ENCODE data around the gene PODXL. TPM values are rescaled to one million over a fixed set of nuclear protein-coding genes. Genes with fewer than 3 reads are reported as not detected.

PODXL gene
- polyA plus RNA-seq, 2 donors: 3.4 to 3.5 TPM

- Histone ChIP-seq H3K4me1 (ENCODE audit: control insufficient read depth in 2 of 2, insufficient read depth in 2 of 2, low read length in 1 of 2) (no peaks in the 10 kb centered on the region), H3K9me3 (ENCODE audit: control insufficient read depth in 2 of 2, insufficient read depth in 1 of 2, low read depth in 1 of 2, low read length in 1 of 2) (no peaks in the 10 kb centered on the region), H3K27me3 (ENCODE audit: control insufficient read depth in 1 of 2, insufficient read depth in 2 of 2, low read length in 2 of 2) (no peaks in the 10 kb centered on the region), H3K36me3 (ENCODE audit: control insufficient read depth in 2 of 2, insufficient read depth in 2 of 2, low read length in 1 of 2) (no peaks in the 10 kb centered on the region), H3K27ac (ENCODE audit: low read depth in 2 of 2, low read length in 1 of 2) (no peak overlapping the region), H3K4me3 (ENCODE audit: low read depth in 1 of 2, low read length in 2 of 2) (no peak overlapping the region)
- 64 to 69% methylated on average over 3 of the region's 3 CpGs for WGBS, 2 donors
Observed at GRCh38 chr7:131501422-131501821, 55.0 kb downstream of the PODXL start.

GRCh38 chr7:131500357-131500756 is 56.1 kb downstream of the PODXL start:
- no peaks in the 10 kb centered on the region for H3K4me1 ChIP-seq (ENCODE audit: control insufficient read depth in 2 of 2, insufficient read depth in 2 of 2, low read length in 1 of 2)
- H3K36me3 ChIP-seq (ENCODE audit: control insufficient read depth in 2 of 2, insufficient read depth in 2 of 2, low read length in 1 of 2): no peaks in the 10 kb centered on the region
- 93 to 94% methylated on average over 1 of the region's 1 CpG for WGBS, 2 donors
- H3K27me3 ChIP-seq (ENCODE audit: control insufficient read depth in 1 of 2, insufficient read depth in 2 of 2, low read length in 2 of 2): no peaks in the 10 kb centered on the region
- H3K27ac ChIP-seq (ENCODE audit: low read depth in 2 of 2, low read length in 1 of 2): no peak overlapping the region
- H3K9me3 ChIP-seq (ENCODE audit: control insufficient read depth in 2 of 2, insufficient read depth in 1 of 2, low read depth in 1 of 2, low read length in 1 of 2): no peaks in the 10 kb centered on the region
- H3K4me3 ChIP-seq (ENCODE audit: low read depth in 1 of 2, low read length in 2 of 2): no peak overlapping the region

GRCh38 chr7:131499801-131500200 is 56.6 kb downstream of the PODXL start:
- no peaks in the 10 kb centered on the region for H3K9me3 ChIP-seq (ENCODE audit: control insufficient read depth in 2 of 2, insufficient read depth in 1 of 2, low read depth in 1 of 2, low read length in 1 of 2)
- no peak overlapping the region for H3K27ac ChIP-seq (ENCODE audit: low read depth in 2 of 2, low read length in 1 of 2)
- H3K27me3 ChIP-seq (ENCODE audit: control insufficient read depth in 1 of 2, insufficient read depth in 2 of 2, low read length in 2 of 2): no peaks in the 10 kb centered on the region
- H3K4me1 ChIP-seq (ENCODE audit: control insufficient read depth in 2 of 2, insufficient read depth in 2 of 2, low read length in 1 of 2): no peaks in the 10 kb centered on the region
- 90 to 92% methylated on average over 6 of the region's 6 CpGs for WGBS, 2 donors
- H3K36me3 ChIP-seq (ENCODE audit: control insufficient read depth in 2 of 2, insufficient read depth in 2 of 2, low read length in 1 of 2): no peaks in the 10 kb centered on the region
- no peak overlapping the region for H3K4me3 ChIP-seq (ENCODE audit: low read depth in 1 of 2, low read length in 2 of 2)

DNA sequence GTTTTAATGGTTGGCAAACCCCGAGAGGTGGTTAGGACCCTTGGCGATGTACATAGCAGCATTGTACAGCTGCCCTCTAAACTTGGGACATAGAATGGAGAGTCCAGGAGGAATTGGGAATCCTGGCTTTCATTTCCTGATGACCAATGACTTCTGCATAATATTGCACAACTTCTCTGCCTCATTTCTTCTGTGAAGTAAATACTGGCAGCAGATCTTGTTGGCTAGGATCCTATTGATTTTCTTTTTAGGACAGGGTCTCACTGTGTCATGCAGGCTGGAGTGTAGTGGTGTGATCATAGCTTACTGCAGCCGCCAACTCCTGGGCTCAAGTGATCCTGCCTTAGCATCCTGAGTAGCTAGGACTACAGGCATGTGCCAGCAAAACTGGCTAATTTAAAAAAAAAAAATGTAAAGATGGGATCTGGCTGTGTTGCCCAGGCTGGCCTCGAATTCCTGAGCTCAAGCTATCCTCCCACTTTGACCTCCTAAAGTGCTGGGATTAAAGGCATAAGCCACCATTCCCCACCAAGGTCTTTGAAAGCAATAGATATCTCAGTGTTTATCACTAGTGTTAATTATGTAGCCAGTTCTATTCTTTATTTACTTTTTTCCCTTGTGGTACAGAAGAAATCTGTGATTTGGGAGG is 58.1 kb downstream of the PODXL start:
- H3K4me1 ChIP-seq (ENCODE audit: control insufficient read depth in 2 of 2, insufficient read depth in 2 of 2, low read length in 1 of 2): no peaks in the 10 kb centered on the region
- H3K9me3 ChIP-seq (ENCODE audit: control insufficient read depth in 2 of 2, insufficient read depth in 1 of 2, low read depth in 1 of 2, low read length in 1 of 2): no peaks in the 10 kb centered on the region
- H3K36me3 ChIP-seq (ENCODE audit: control insufficient read depth in 2 of 2, insufficient read depth in 2 of 2, low read length in 1 of 2): no peaks in the 10 kb centered on the region
- H3K27me3 ChIP-seq (ENCODE audit: control insufficient read depth in 1 of 2, insufficient read depth in 2 of 2, low read length in 2 of 2): no peaks in the 10 kb centered on the region
- H3K4me3 ChIP-seq (ENCODE audit: low read depth in 1 of 2, low read length in 2 of 2): no peak overlapping the region
- H3K27ac ChIP-seq (ENCODE audit: low read depth in 2 of 2, low read length in 1 of 2): peak overlapping the region in 1 of 2 donors; percentile 40
- WGBS, 2 donors: 79 to 92% methylated on average over 4 of the region's 4 CpGs

DNA sequence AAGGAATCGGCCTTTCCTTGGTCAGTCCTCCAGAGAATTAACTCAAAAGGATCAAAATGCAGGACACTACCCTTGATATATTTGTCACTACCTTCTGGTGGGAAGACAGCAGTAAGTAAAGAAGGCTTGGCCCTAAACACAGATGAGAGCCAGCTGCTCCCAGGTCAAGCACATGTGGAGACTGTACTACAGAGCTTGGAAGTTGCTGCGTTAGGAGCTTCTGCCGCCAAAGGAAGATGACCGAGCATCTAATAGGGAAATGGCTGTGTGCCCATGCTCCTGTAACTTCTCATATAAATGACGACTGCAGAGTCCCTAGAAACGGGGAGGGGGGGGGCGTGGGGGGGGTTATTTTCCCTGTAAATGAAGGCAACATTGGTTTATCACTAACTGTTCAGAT is 59.0 kb downstream of the PODXL start:
- Histone ChIP-seq H3K9me3 (ENCODE audit: control insufficient read depth in 2 of 2, insufficient read depth in 1 of 2, low read depth in 1 of 2, low read length in 1 of 2) (no peaks in the 10 kb centered on the region), H3K4me1 (ENCODE audit: control insufficient read depth in 2 of 2, insufficient read depth in 2 of 2, low read length in 1 of 2) (no peaks in the 10 kb centered on the region), H3K4me3 (ENCODE audit: low read depth in 1 of 2, low read length in 2 of 2) (no peak overlapping the region), H3K27me3 (ENCODE audit: control insufficient read depth in 1 of 2, insufficient read depth in 2 of 2, low read length in 2 of 2) (no peaks in the 10 kb centered on the region), H3K36me3 (ENCODE audit: control insufficient read depth in 2 of 2, insufficient read depth in 2 of 2, low read length in 1 of 2) (no peaks in the 10 kb centered on the region), H3K27ac (ENCODE audit: low read depth in 2 of 2, low read length in 1 of 2) (no peak overlapping the region)
- 68 to 73% methylated on average over 7 of the region's 7 CpGs for WGBS, 2 donors

DNA sequence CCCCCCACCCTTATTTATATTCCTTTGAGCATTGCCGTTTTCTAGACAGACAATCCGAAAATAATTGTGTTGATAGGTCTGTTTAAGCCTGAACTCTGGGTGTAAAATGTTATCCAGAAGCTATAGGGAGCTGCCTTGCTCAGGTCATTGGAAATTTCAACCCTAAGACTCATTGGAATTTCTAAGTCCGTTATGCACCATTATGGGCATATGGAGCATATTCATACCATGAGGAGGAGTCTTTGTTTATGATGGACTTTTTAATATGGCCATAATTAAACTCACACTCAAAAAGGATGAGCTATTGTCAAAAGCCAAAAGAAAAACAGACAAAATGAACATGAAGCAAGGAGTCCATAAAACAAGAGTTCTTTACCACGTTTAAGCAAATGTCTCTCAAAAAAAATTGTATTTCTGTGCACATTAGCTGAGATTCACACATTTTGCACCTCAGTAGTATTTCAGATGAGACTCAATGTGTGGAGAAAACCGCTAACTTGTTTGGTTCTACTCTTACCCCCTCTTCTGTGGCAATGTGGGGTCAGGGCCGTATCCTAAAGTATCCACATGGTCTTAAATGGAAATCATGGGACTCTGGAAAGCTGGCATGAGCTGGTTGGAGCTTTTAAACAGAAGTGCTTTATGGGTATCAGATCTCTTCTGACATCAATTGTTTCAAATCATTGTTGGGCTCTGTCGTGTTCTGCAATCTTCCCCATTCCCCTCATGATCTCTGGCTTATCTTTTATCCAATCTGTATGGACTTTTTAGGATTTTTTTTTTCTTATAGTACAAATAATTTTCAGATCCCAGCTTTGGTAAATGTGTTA is 60.5 kb downstream of the PODXL start:
- Histone ChIP-seq H3K27me3 (ENCODE audit: control insufficient read depth in 1 of 2, insufficient read depth in 2 of 2, low read length in 2 of 2) (no peaks in the 10 kb centered on the region), H3K4me3 (ENCODE audit: low read depth in 1 of 2, low read length in 2 of 2) (no peak overlapping the region), H3K4me1 (ENCODE audit: control insufficient read depth in 2 of 2, insufficient read depth in 2 of 2, low read length in 1 of 2) (no peaks in the 10 kb centered on the region), H3K27ac (ENCODE audit: low read depth in 2 of 2, low read length in 1 of 2) (no peak overlapping the region), H3K36me3 (ENCODE audit: control insufficient read depth in 2 of 2, insufficient read depth in 2 of 2, low read length in 1 of 2) (no peaks in the 10 kb centered on the region), H3K9me3 (ENCODE audit: control insufficient read depth in 2 of 2, insufficient read depth in 1 of 2, low read depth in 1 of 2, low read length in 1 of 2) (no peaks in the 10 kb centered on the region)
- 77 to 92% methylated on average over 7 of the region's 7 CpGs for WGBS, 2 donors

DNA sequence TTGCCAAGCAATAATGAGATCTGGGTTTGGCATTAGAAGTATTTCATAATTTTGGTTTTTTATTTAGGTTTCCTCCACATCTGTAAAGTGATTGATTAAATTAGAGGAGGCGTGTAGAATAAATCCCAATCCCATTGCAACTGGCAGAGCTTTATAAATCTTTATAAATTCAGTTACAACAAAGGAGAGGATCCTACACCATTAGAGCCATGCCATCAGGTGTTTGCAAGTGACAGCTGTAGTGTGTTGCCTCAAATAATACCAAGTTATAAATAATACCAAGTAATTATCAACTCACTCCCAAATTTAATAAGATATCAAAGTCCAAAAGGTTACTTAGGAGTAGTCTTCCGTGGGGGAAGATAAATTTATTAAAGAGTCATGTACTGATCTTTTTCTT is 62.2 kb downstream of the PODXL start:
- no peaks in the 10 kb centered on the region for H3K36me3 ChIP-seq (ENCODE audit: control insufficient read depth in 2 of 2, insufficient read depth in 2 of 2, low read length in 1 of 2)

DNA sequence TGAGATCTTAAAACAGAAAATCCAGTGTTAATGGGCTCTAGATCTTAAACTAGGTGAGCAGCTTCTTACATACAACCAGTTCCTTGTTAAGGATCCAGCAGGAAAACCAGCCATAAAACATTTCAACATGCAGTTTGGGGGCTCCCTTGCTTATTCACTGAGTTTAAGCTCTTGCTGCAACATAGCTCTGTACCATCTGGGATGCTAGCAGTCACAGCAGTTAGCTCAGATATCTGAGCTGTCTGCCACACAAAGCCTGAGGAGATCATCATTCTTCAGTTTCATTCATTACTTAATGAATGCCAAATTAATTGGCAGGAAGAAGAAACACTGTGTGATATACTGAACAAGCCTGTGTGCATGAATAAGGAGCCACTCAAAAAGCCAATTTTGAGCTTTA is 62.8 kb downstream of the PODXL start:
- Histone ChIP-seq H3K9me3 (ENCODE audit: control insufficient read depth in 2 of 2, insufficient read depth in 1 of 2, low read depth in 1 of 2, low read length in 1 of 2) (no peaks in the 10 kb centered on the region), H3K4me3 (ENCODE audit: low read depth in 1 of 2, low read length in 2 of 2) (no peak overlapping the region), H3K27me3 (ENCODE audit: control insufficient read depth in 1 of 2, insufficient read depth in 2 of 2, low read length in 2 of 2) (no peaks in the 10 kb centered on the region), H3K36me3 (ENCODE audit: control insufficient read depth in 2 of 2, insufficient read depth in 2 of 2, low read length in 1 of 2) (no peaks in the 10 kb centered on the region), H3K27ac (ENCODE audit: low read depth in 2 of 2, low read length in 1 of 2) (no peak overlapping the region), H3K4me1 (ENCODE audit: control insufficient read depth in 2 of 2, insufficient read depth in 2 of 2, low read length in 1 of 2) (no peaks in the 10 kb centered on the region)

More for the DNA sequence above, 62.2 kb downstream of the PODXL start:
- Histone ChIP-seq H3K27me3 (ENCODE audit: control insufficient read depth in 1 of 2, insufficient read depth in 2 of 2, low read length in 2 of 2) (no peaks in the 10 kb centered on the region), H3K4me3 (ENCODE audit: low read depth in 1 of 2, low read length in 2 of 2) (no peak overlapping the region), H3K9me3 (ENCODE audit: control insufficient read depth in 2 of 2, insufficient read depth in 1 of 2, low read depth in 1 of 2, low read length in 1 of 2) (no peaks in the 10 kb centered on the region), H3K27ac (ENCODE audit: low read depth in 2 of 2, low read length in 1 of 2) (no peak overlapping the region), H3K4me1 (ENCODE audit: control insufficient read depth in 2 of 2, insufficient read depth in 2 of 2, low read length in 1 of 2) (no peaks in the 10 kb centered on the region)
- WGBS, 2 donors: 83 to 95% methylated on average over 2 of the region's 2 CpGs

DNA sequence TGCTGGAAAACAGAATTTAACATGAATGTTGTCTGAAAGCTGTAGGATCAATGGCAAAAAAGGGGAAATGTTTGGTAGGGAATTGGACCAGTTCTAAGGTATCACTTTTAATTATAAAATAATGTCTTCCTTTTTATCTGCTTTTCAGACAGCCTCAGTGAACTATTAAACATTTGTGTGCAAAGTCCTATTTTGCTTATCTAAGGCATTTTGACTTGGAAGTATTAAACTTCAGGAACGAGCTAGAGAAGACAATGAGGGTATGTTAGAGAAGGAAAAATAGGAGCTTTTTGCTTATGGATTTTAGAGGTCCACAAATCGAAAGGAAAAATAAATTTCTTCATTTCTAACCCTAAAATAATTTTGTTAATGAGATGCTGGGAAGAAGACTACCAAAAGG is 63.3 kb downstream of the PODXL start:
- 72 to 93% methylated on average over 2 of the region's 2 CpGs for WGBS, 2 donors
- Histone ChIP-seq H3K4me1 (ENCODE audit: control insufficient read depth in 2 of 2, insufficient read depth in 2 of 2, low read length in 1 of 2) (no peaks in the 10 kb centered on the region), H3K36me3 (ENCODE audit: control insufficient read depth in 2 of 2, insufficient read depth in 2 of 2, low read length in 1 of 2) (no peaks in the 10 kb centered on the region), H3K27ac (ENCODE audit: low read depth in 2 of 2, low read length in 1 of 2) (no peak overlapping the region), H3K27me3 (ENCODE audit: control insufficient read depth in 1 of 2, insufficient read depth in 2 of 2, low read length in 2 of 2) (no peaks in the 10 kb centered on the region), H3K4me3 (ENCODE audit: low read depth in 1 of 2, low read length in 2 of 2) (no peak overlapping the region), H3K9me3 (ENCODE audit: control insufficient read depth in 2 of 2, insufficient read depth in 1 of 2, low read depth in 1 of 2, low read length in 1 of 2) (no peaks in the 10 kb centered on the region)

DNA sequence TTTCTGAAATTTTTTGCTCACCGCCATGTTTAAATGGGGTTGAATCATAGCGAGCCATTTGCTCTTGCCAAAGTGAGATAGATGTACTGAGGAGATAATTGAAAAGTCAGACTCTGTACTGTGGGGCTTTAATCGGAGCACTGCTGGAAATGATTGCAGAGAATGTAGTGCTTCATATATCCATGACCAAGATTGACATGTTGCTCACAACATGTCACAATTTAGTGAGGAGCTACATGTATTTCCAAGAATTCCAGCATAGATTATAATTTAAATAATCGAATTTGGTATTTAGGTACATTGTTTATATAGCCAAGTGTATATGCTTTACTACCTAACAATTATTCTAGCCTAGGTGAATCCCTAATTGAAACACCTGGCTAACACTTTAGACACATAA is 66.5 kb downstream of the PODXL start:
- WGBS, 2 donors: 93% methylated on average over 4 of the region's 4 CpGs
- H3K4me1 ChIP-seq (ENCODE audit: control insufficient read depth in 2 of 2, insufficient read depth in 2 of 2, low read length in 1 of 2): no peaks in the 10 kb centered on the region

More for the DNA sequence above, 66.5 kb downstream of the PODXL start:
- no peak overlapping the region for H3K27ac ChIP-seq (ENCODE audit: low read depth in 2 of 2, low read length in 1 of 2)
- peaks cover 0 to 2% of the 10 kb centered on the region in 2 donors for H3K36me3 ChIP-seq (ENCODE audit: control insufficient read depth in 2 of 2, insufficient read depth in 2 of 2, low read length in 1 of 2)
- no peaks in the 10 kb centered on the region for H3K9me3 ChIP-seq (ENCODE audit: control insufficient read depth in 2 of 2, insufficient read depth in 1 of 2, low read depth in 1 of 2, low read length in 1 of 2)
- H3K27me3 ChIP-seq (ENCODE audit: control insufficient read depth in 1 of 2, insufficient read depth in 2 of 2, low read length in 2 of 2): no peaks in the 10 kb centered on the region
- no peak overlapping the region for H3K4me3 ChIP-seq (ENCODE audit: low read depth in 1 of 2, low read length in 2 of 2)

Data from esophagus (tissue), 2 donors.